ENCODE results near the gene LIPE.

The LIPE gene

GRCh38 chr19:42378225-42379215 lies 48.7 kb downstream of the LIPE start:
- FAIRE-seq: no peak

GRCh38 chr19:42376177-42376555 lies 51.0 kb downstream of the LIPE start:
- no peak for FAIRE-seq

- no peak for FAIRE-seq
These were observed 51.6 kb downstream of the LIPE start for GRCh38 chr19:42375415-42376176.

- FAIRE-seq: no peak
These were observed 52.3 kb downstream of the LIPE start for GRCh38 chr19:42374826-42375376.

- FAIRE-seq: no peak
These were observed 56.5 kb downstream of the LIPE start for GRCh38 chr19:42370626-42371175.

- FAIRE-seq: no peak
These were observed 57.1 kb downstream of the LIPE start for GRCh38 chr19:42370068-42370520.

GRCh38 chr19:42369433-42370067 lies 57.6 kb downstream of the LIPE start:
- no peak for FAIRE-seq

- no peak for FAIRE-seq
These were observed 58.4 kb downstream of the LIPE start for GRCh38 chr19:42368765-42369164.

GRCh38 chr19:42368360-42368759 lies 58.8 kb downstream of the LIPE start:
- FAIRE-seq: no peak

GRCh38 chr19:42367929-42368328 lies 59.3 kb downstream of the LIPE start:
- FAIRE-seq: no peak

- no peak for FAIRE-seq
These were observed 60.5 kb downstream of the LIPE start for GRCh38 chr19:42366673-42367072.

GRCh38 chr19:42363614-42364346 lies 63.4 kb downstream of the LIPE start:
- FAIRE-seq: no peak

GRCh38 chr19:42362891-42363440 lies 64.2 kb downstream of the LIPE start:
- no peak for FAIRE-seq

GRCh38 chr19:42362342-42362741 lies 64.8 kb downstream of the LIPE start:
- no peak for FAIRE-seq

- no peak for FAIRE-seq
These were observed 65.7 kb downstream of the LIPE start for GRCh38 chr19:42361545-42361910.

GRCh38 chr19:42360787-42361544 lies 66.2 kb downstream of the LIPE start:
- no peak for FAIRE-seq

GRCh38 chr19:42357290-42357689 lies 69.9 kb downstream of the LIPE start:
- FAIRE-seq: no peak

- no peak for FAIRE-seq
These were observed 70.5 kb downstream of the LIPE start for GRCh38 chr19:42356686-42357085.

- no peak for FAIRE-seq
These were observed 71.3 kb downstream of the LIPE start for GRCh38 chr19:42355896-42356295.

GRCh38 chr19:42353341-42354015 lies 73.7 kb downstream of the LIPE start:
- FAIRE-seq: no peak

Measured in G401.6 (cell line).